ENCODE data around the gene TYMP. TPM values are rescaled to one million over a fixed set of nuclear protein-coding genes. Genes with fewer than 3 reads are reported as not detected.

Gene TYMP
- total and polyA plus RNA-seq, 2 donors (not counting 1 experiment from before 2014, with no cell fraction given) = 3.7 to 40.1 TPM

GRCh38 chr22:50545522-50546325 is 15.9 kb upstream of the TYMP start, which contains the start of gene KLHDC7B:
KLHDC7B (plus strand) TSS chr22:50545899; CDS start chr22:50546244, 345 bp downstream.
- TF ChIP-seq EZH2 (IDR thresholded peaks at IDR 0.05; ENCODE audit: low read length, missing control alignments) (no peak), CTCF (conservative IDR thresholded peaks at IDR 0.05 in 1 of 2, IDR thresholded peaks at IDR 0.05 in 1 of 2; ENCODE audit: low read depth in 1 of 2, low read length in 2 of 2) (peak; percentile 16 to 31)
- no peaks in the 10 kb centered on the region for H3K79me2 ChIP-seq (ENCODE audit: control insufficient read depth, insufficient read depth, low read length)
- no peaks in the 10 kb centered on the region for H4K20me1 ChIP-seq (ENCODE audit: control insufficient read depth, extremely low read depth, insufficient read depth, low read length)
- no peak within 1 kb of the TSS for H3K4me2 ChIP-seq (ENCODE audit: extremely low read depth, insufficient read depth, low read length)
- no peak within 1 kb of the TSS for H3K27ac ChIP-seq (ENCODE audit: insufficient read depth, low read length)
- H3K36me3 ChIP-seq (ENCODE audit: control insufficient read depth, insufficient read depth, low read length) = no peaks in the 10 kb centered on the region
- no peak within 1 kb of the TSS for H2AFZ ChIP-seq (ENCODE audit: low read length)
- H3K9me3 ChIP-seq (ENCODE audit: control insufficient read depth, insufficient read depth, low read depth, low read length) = no peaks in the 10 kb centered on the region
- H3K4me3 ChIP-seq (replicated peaks in 1 of 4; ENCODE audit: control extremely low read depth in 1 of 4, insufficient read depth in 1 of 4, low read depth in 3 of 4, low read length in 4 of 4) = no peak within 1 kb of the TSS
- H3K9ac ChIP-seq (ENCODE audit: insufficient read depth, low read length) = no peak within 1 kb of the TSS
- peaks cover 3% of the 10 kb centered on the region for H3K4me1 ChIP-seq (ENCODE audit: control insufficient read depth, extremely low read depth, insufficient read depth, low read length)
- peaks cover 25% of the 10 kb centered on the region for H3K27me3 ChIP-seq (ENCODE audit: control insufficient read depth, insufficient read depth, low read length)
- DNase-seq (ENCODE audit: low read depth in 2 of 2) = peak in 1 of 2 donors; percentile 67

GRCh38 chr22:50544746-50545253 is 15.0 kb upstream of the TYMP start:
- H3K4me1 ChIP-seq (ENCODE audit: control insufficient read depth, extremely low read depth, insufficient read depth, low read length) = peaks cover 3% of the 10 kb centered on the region
- H3K27ac ChIP-seq (ENCODE audit: insufficient read depth, low read length) = no peak overlapping the region
- no peak for TF ChIP-seq CTCF (conservative IDR thresholded peaks at IDR 0.05 in 1 of 2, IDR thresholded peaks at IDR 0.05 in 1 of 2; ENCODE audit: low read depth in 1 of 2, low read length in 2 of 2)
- no peak for TF ChIP-seq EZH2 (IDR thresholded peaks at IDR 0.05; ENCODE audit: low read length, missing control alignments)
- no peak for DNase-seq (ENCODE audit: low read depth in 2 of 2)
- peaks cover 25% of the 10 kb centered on the region for H3K27me3 ChIP-seq (ENCODE audit: control insufficient read depth, insufficient read depth, low read length)
- H3K9ac ChIP-seq (ENCODE audit: insufficient read depth, low read length) = no peak overlapping the region
- H3K9me3 ChIP-seq (ENCODE audit: control insufficient read depth, insufficient read depth, low read depth, low read length) = no peaks in the 10 kb centered on the region
- no peaks in the 10 kb centered on the region for H3K79me2 ChIP-seq (ENCODE audit: control insufficient read depth, insufficient read depth, low read length)
- H3K4me3 ChIP-seq (replicated peaks in 1 of 4; ENCODE audit: control extremely low read depth in 1 of 4, insufficient read depth in 1 of 4, low read depth in 3 of 4, low read length in 4 of 4) = no peak overlapping the region
- H3K4me2 ChIP-seq (ENCODE audit: extremely low read depth, insufficient read depth, low read length) = no peak overlapping the region
- no peaks in the 10 kb centered on the region for H3K36me3 ChIP-seq (ENCODE audit: control insufficient read depth, insufficient read depth, low read length)
- H2AFZ ChIP-seq (ENCODE audit: low read length) = no peak overlapping the region
- no peaks in the 10 kb centered on the region for H4K20me1 ChIP-seq (ENCODE audit: control insufficient read depth, extremely low read depth, insufficient read depth, low read length)

- peak; percentile 47 to 63 for TF ChIP-seq CTCF (conservative IDR thresholded peaks at IDR 0.05 in 1 of 2, IDR thresholded peaks at IDR 0.05 in 1 of 2; ENCODE audit: low read depth in 1 of 2, low read length in 2 of 2)
- no peak for TF ChIP-seq EZH2 (IDR thresholded peaks at IDR 0.05; ENCODE audit: low read length, missing control alignments)
- Histone ChIP-seq H3K9ac (ENCODE audit: insufficient read depth, low read length) (no peak overlapping the region), H3K4me2 (ENCODE audit: extremely low read depth, insufficient read depth, low read length) (peak overlapping the region; percentile 40)
Measured at GRCh38 chr22:50544078-50544745, 14.4 kb upstream of the TYMP start.

More at GRCh38 chr22:50544078-50544745, 14.4 kb upstream of the TYMP start:
- no peak overlapping the region for H3K27ac ChIP-seq (ENCODE audit: insufficient read depth, low read length)
- H3K9me3 ChIP-seq (ENCODE audit: control insufficient read depth, insufficient read depth, low read depth, low read length) = no peaks in the 10 kb centered on the region
- peak overlapping the region; percentile 19 for H2AFZ ChIP-seq (ENCODE audit: low read length)
- no peaks in the 10 kb centered on the region for H3K79me2 ChIP-seq (ENCODE audit: control insufficient read depth, insufficient read depth, low read length)
- H3K4me1 ChIP-seq (ENCODE audit: control insufficient read depth, extremely low read depth, insufficient read depth, low read length) = peaks cover 5% of the 10 kb centered on the region
- H3K36me3 ChIP-seq (ENCODE audit: control insufficient read depth, insufficient read depth, low read length) = no peaks in the 10 kb centered on the region
- peaks cover 24% of the 10 kb centered on the region for H3K27me3 ChIP-seq (ENCODE audit: control insufficient read depth, insufficient read depth, low read length)
- H4K20me1 ChIP-seq (ENCODE audit: control insufficient read depth, extremely low read depth, insufficient read depth, low read length) = no peaks in the 10 kb centered on the region
- peak; percentile 55 to 64 for DNase-seq (ENCODE audit: low read depth in 2 of 2)
- H3K4me3 ChIP-seq (replicated peaks in 1 of 4; ENCODE audit: control extremely low read depth in 1 of 4, insufficient read depth in 1 of 4, low read depth in 3 of 4, low read length in 4 of 4) = peak overlapping the region in 2 of 4 experiments; percentile 1 to 31

All from fibroblast of lung (primary cell).